ENCODE measurements around the gene FCRLA.

The FCRLA gene

GRCh38 chr1:161706113-161706481 lies 932 bp upstream of the FCRLA start:
- Histone ChIP-seq H3K4me1 (ENCODE audit: control insufficient read depth, insufficient read depth, low read length) (no peaks in the 10 kb centered on the region), H3K4me3 (ENCODE audit: low read length) (no peak overlapping the region), H3K36me3 (ENCODE audit: control insufficient read depth, insufficient read depth, low read length) (no peaks in the 10 kb centered on the region), H3K9me3 (ENCODE audit: control insufficient read depth, insufficient read depth, low read length) (no peaks in the 10 kb centered on the region), H3K27ac (ENCODE audit: low read length) (no peak overlapping the region), H3K27me3 (ENCODE audit: control insufficient read depth, insufficient read depth, low read length) (no peaks in the 10 kb centered on the region)
- WGBS (ENCODE audit: insufficient coverage, insufficient read length), result no CpG with 5 or more reads among the region's 3 CpGs
- DNase-seq (ENCODE audit: low read depth, low spot score), result no peak

DNA sequence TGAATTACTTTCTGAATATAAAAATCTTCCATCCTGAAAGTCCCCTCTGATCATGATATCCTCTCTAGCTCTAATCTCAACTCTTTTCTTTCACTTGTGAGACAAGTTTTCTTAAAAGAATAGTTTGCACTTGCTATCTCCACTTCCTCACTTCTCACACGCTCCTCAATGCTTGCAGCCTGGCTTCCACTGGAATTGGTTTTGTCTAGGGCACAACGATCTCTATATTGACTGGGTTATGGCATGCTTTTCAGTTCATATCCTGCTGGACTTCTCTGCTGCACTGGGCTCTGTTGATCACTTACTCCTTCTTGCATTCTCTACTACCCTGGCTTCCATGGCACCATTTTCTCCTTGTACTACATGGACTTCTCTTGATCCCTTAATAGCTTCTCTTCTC lies 474 bp downstream of the FCRLA start:
- WGBS (ENCODE audit: insufficient coverage, insufficient read length), result no CpG with 5 or more reads among the region's 2 CpGs
- Histone ChIP-seq H3K27ac (ENCODE audit: low read length) (no peak overlapping the region), H3K36me3 (ENCODE audit: control insufficient read depth, insufficient read depth, low read length) (no peaks in the 10 kb centered on the region), H3K27me3 (ENCODE audit: control insufficient read depth, insufficient read depth, low read length) (no peaks in the 10 kb centered on the region), H3K9me3 (ENCODE audit: control insufficient read depth, insufficient read depth, low read length) (no peaks in the 10 kb centered on the region), H3K4me3 (ENCODE audit: low read length) (no peak overlapping the region), H3K4me1 (ENCODE audit: control insufficient read depth, insufficient read depth, low read length) (no peaks in the 10 kb centered on the region)
- no peak for DNase-seq (ENCODE audit: low read depth, low spot score)

- H3K27ac ChIP-seq (ENCODE audit: low read length), result no peak overlapping the region
- no peaks in the 10 kb centered on the region for H3K36me3 ChIP-seq (ENCODE audit: control insufficient read depth, insufficient read depth, low read length)
- H3K9me3 ChIP-seq (ENCODE audit: control insufficient read depth, insufficient read depth, low read length), result no peaks in the 10 kb centered on the region
- no peak overlapping the region for H3K4me3 ChIP-seq (ENCODE audit: low read length)
- WGBS (ENCODE audit: insufficient coverage, insufficient read length), result no CpG with 5 or more reads among the region's 4 CpGs
- no peaks in the 10 kb centered on the region for H3K4me1 ChIP-seq (ENCODE audit: control insufficient read depth, insufficient read depth, low read length)
- DNase-seq (ENCODE audit: low read depth, low spot score), result no peak
- H3K27me3 ChIP-seq (ENCODE audit: control insufficient read depth, insufficient read depth, low read length), result no peaks in the 10 kb centered on the region
These were observed 2.3 kb downstream of the FCRLA start for GRCh38 chr1:161709373-161709772.

DNA sequence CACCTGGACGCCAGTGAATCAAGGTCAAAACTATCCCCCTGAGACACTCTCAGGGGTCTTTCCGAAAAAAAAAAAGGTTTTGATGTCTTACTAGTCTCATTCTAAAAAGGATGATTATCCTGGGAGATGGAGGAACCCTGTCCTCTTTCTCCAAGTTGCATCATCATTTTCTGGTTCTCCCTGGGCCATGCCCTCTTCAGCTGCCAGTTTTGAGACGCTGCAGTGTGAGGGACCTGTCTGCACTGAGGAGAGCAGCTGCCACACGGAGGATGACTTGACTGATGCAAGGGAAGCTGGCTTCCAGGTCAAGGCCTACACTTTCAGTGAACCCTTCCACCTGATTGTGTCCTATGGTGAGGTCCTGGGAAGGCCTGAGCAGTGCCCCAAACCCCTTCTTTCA lies 3.5 kb downstream of the FCRLA start:
- no CpG with 5 or more reads among the region's 4 CpGs for WGBS (ENCODE audit: insufficient coverage, insufficient read length)
- no peaks in the 10 kb centered on the region for H3K9me3 ChIP-seq (ENCODE audit: control insufficient read depth, insufficient read depth, low read length)
- no peak overlapping the region for H3K27ac ChIP-seq (ENCODE audit: low read length)
- no peak overlapping the region for H3K4me3 ChIP-seq (ENCODE audit: low read length)
- no peaks in the 10 kb centered on the region for H3K27me3 ChIP-seq (ENCODE audit: control insufficient read depth, insufficient read depth, low read length)
- DNase-seq (ENCODE audit: low read depth, low spot score), result no peak
- no peaks in the 10 kb centered on the region for H3K4me1 ChIP-seq (ENCODE audit: control insufficient read depth, insufficient read depth, low read length)
- H3K36me3 ChIP-seq (ENCODE audit: control insufficient read depth, insufficient read depth, low read length), result no peaks in the 10 kb centered on the region

DNA sequence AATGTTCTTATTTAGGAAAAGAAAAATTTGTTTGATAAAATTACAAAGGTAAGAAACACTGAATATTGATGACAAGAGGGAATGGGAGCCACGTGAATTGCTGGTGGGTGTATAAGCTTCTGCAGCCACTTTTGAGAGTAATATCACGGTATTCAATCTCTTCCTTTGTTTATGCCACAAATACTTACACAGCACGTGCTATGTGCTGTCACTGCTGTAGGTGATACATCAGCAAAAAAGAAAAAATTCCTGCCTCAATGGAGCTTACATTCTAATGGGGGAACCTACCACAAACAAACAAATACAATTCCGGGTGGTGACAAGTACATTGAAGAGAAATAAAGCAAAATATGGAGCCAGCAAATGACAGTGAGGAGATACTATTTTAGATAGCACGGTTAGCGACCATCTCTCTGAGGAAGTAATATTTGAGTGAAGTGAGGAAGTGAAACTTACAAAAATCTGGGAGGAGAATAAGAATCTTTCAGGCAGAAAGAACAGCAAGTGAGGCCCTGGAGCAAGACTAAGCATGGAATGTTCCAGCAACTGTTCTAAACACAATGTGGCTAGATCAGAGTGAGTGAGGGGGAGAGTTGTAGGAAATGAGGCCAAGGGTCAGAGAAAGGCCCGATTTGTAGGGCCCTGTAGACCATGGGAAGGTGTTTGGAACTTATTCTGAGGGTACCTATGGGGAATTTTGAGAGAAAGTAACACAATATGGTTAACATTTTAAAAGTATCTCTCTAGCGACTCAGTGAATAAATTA lies 11.7 kb downstream of the FCRLA start:
- no peak for DNase-seq (ENCODE audit: low read depth, low spot score)
- Histone ChIP-seq H3K36me3 (ENCODE audit: control insufficient read depth, insufficient read depth, low read length) (no peaks in the 10 kb centered on the region), H3K27me3 (ENCODE audit: control insufficient read depth, insufficient read depth, low read length) (no peaks in the 10 kb centered on the region), H3K27ac (ENCODE audit: low read length) (no peak overlapping the region), H3K9me3 (ENCODE audit: control insufficient read depth, insufficient read depth, low read length) (no peaks in the 10 kb centered on the region), H3K4me1 (ENCODE audit: control insufficient read depth, insufficient read depth, low read length) (no peaks in the 10 kb centered on the region), H3K4me3 (ENCODE audit: low read length) (no peak overlapping the region)
- WGBS (ENCODE audit: insufficient coverage, insufficient read length), result no CpG with 5 or more reads among the region's 8 CpGs

DNA sequence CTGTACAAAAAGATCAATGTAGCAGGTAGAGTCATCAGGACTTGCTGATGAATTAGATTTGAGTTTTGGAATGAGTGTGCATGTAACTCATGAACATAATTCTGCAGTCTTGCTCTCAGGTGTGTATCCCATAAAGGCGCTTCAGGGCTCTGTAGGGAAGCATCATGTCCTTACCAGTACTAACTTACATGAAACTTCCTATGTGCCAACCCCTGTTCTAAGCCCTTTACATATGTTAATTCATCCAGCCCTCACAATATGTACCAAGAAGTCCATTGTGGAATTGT lies 12.2 kb downstream of the FCRLA start:
- H3K4me3 ChIP-seq (ENCODE audit: low read length), result no peak overlapping the region
- H3K27me3 ChIP-seq (ENCODE audit: control insufficient read depth, insufficient read depth, low read length), result no peaks in the 10 kb centered on the region
- H3K27ac ChIP-seq (ENCODE audit: low read length), result no peak overlapping the region
- DNase-seq (ENCODE audit: low read depth, low spot score), result no peak
- no CpG with 5 or more reads among the region's 1 CpG for WGBS (ENCODE audit: insufficient coverage, insufficient read length)
- H3K36me3 ChIP-seq (ENCODE audit: control insufficient read depth, insufficient read depth, low read length), result no peaks in the 10 kb centered on the region
- H3K9me3 ChIP-seq (ENCODE audit: control insufficient read depth, insufficient read depth, low read length), result no peaks in the 10 kb centered on the region
- no peaks in the 10 kb centered on the region for H3K4me1 ChIP-seq (ENCODE audit: control insufficient read depth, insufficient read depth, low read length)

GRCh38 chr1:161720422-161720821 lies 13.4 kb downstream of the FCRLA start:
- Histone ChIP-seq H3K36me3 (ENCODE audit: control insufficient read depth, insufficient read depth, low read length) (no peaks in the 10 kb centered on the region), H3K9me3 (ENCODE audit: control insufficient read depth, insufficient read depth, low read length) (no peaks in the 10 kb centered on the region), H3K27me3 (ENCODE audit: control insufficient read depth, insufficient read depth, low read length) (peaks cover 7% of the 10 kb centered on the region; the same call in 1 of the 2 replicates), H3K4me1 (ENCODE audit: control insufficient read depth, insufficient read depth, low read length) (no peaks in the 10 kb centered on the region), H3K27ac (ENCODE audit: low read length) (no peak overlapping the region), H3K4me3 (ENCODE audit: low read length) (no peak overlapping the region)
- WGBS (ENCODE audit: insufficient coverage, insufficient read length), result no CpG with 5 or more reads among the region's 1 CpG
- DNase-seq (ENCODE audit: low read depth, low spot score), result no peak

- Histone ChIP-seq H3K27ac (ENCODE audit: low read length) (no peak within 1 kb of the TSS), H3K9me3 (ENCODE audit: control insufficient read depth, insufficient read depth, low read length) (no peaks in the 10 kb centered on the region), H3K27me3 (ENCODE audit: control insufficient read depth, insufficient read depth, low read length) (peaks cover 14% of the 10 kb centered on the region; the same call in 1 of the 2 replicates), H3K4me1 (ENCODE audit: control insufficient read depth, insufficient read depth, low read length) (no peaks in the 10 kb centered on the region), H3K4me3 (ENCODE audit: low read length) (no peak within 1 kb of the TSS), H3K36me3 (ENCODE audit: control insufficient read depth, insufficient read depth, low read length) (no peaks in the 10 kb centered on the region)
- WGBS (ENCODE audit: insufficient coverage, insufficient read length), result no CpG with 5 or more reads among the region's 4 CpGs
- no peak for DNase-seq (ENCODE audit: low read depth, low spot score)
These were observed 14.1 kb downstream of the FCRLA start, which contains the start of gene FCRLB for GRCh38 chr1:161720956-161721737. Gene FCRLB, plus strand, starts transcription at chr1:161721544. Its CDS starts 1,129 bp downstream, at chr1:161722673.

GRCh38 chr1:161721738-161722343 lies 14.8 kb downstream of the FCRLA start:
- Histone ChIP-seq H3K4me1 (ENCODE audit: control insufficient read depth, insufficient read depth, low read length) (no peaks in the 10 kb centered on the region), H3K4me3 (ENCODE audit: low read length) (no peak overlapping the region), H3K9me3 (ENCODE audit: control insufficient read depth, insufficient read depth, low read length) (no peaks in the 10 kb centered on the region), H3K27me3 (ENCODE audit: control insufficient read depth, insufficient read depth, low read length) (peaks cover 16% of the 10 kb centered on the region; the same call in 1 of the 2 replicates), H3K27ac (ENCODE audit: low read length) (no peak overlapping the region), H3K36me3 (ENCODE audit: control insufficient read depth, insufficient read depth, low read length) (no peaks in the 10 kb centered on the region)
- no CpG with 5 or more reads among the region's 8 CpGs for WGBS (ENCODE audit: insufficient coverage, insufficient read length)
- no peak for DNase-seq (ENCODE audit: low read depth, low spot score)

- peaks cover 16% of the 10 kb centered on the region; the same call in 1 of the 2 replicates for H3K27me3 ChIP-seq (ENCODE audit: control insufficient read depth, insufficient read depth, low read length)
- H3K27ac ChIP-seq (ENCODE audit: low read length), result no peak overlapping the region
- H3K4me3 ChIP-seq (ENCODE audit: low read length), result no peak overlapping the region
- H3K4me1 ChIP-seq (ENCODE audit: control insufficient read depth, insufficient read depth, low read length), result no peaks in the 10 kb centered on the region
- no CpG with 5 or more reads among the region's 1 CpG for WGBS (ENCODE audit: insufficient coverage, insufficient read length)
- H3K9me3 ChIP-seq (ENCODE audit: control insufficient read depth, insufficient read depth, low read length), result no peaks in the 10 kb centered on the region
- DNase-seq (ENCODE audit: low read depth, low spot score), result no peak
- no peaks in the 10 kb centered on the region for H3K36me3 ChIP-seq (ENCODE audit: control insufficient read depth, insufficient read depth, low read length)
These were observed 15.4 kb downstream of the FCRLA start for GRCh38 chr1:161722406-161722805.

All from iPS DF 6.9 (cell line).